ENCODE measurements around the gene CAB39. TPM values are rescaled to one million over a fixed set of nuclear protein-coding genes. Genes with fewer than 3 reads are reported as not detected.

The CAB39 gene
- total and polyA plus RNA-seq, 2 donors (not counting 3 experiments of a cell fraction or from before 2014, with no cell fraction given) = 25.7 to 53.7 TPM

GRCh38 chr2:230842473-230842872 is 129.8 kb downstream of the CAB39 start:
- Histone ChIP-seq H2AFZ (ENCODE audit: low read depth, low read length) (no peak overlapping the region), H3K9ac (replicated peaks; ENCODE audit: extremely low read depth, insufficient read depth, low read length) (no peak overlapping the region), H3K9me3 (replicated peaks; ENCODE audit: control insufficient read depth, insufficient read depth, low read length) (no peaks in the 10 kb centered on the region), H3K36me3 (ENCODE audit: control insufficient read depth in 2 of 2, extremely low read depth in 1 of 2, insufficient read depth in 2 of 2, low read length in 2 of 2) (no peaks in the 10 kb centered on the region), H3K27me3 (ENCODE audit: control insufficient read depth in 2 of 2, insufficient read depth in 2 of 2, low read length in 2 of 2) (peaks cover 3 to 5% of the 10 kb centered on the region in 2 experiments), H4K20me1 (replicated peaks; ENCODE audit: control insufficient read depth, extremely low read depth, insufficient read depth, low read length) (no peaks in the 10 kb centered on the region), H3K79me2 (ENCODE audit: control insufficient read depth, insufficient read depth, low read length) (no peaks in the 10 kb centered on the region), H3K9me1 (replicated peaks; ENCODE audit: control insufficient read depth, extremely low read depth, insufficient read depth, low read length) (no peaks in the 10 kb centered on the region), H3K4me2 (ENCODE audit: insufficient read depth, low read length) (no peak overlapping the region), H3K27ac (ENCODE audit: insufficient read depth, low read depth, low read length) (no peak overlapping the region), H3K4me1 (ENCODE audit: control insufficient read depth, extremely low read depth, insufficient read depth, low read length) (no peaks in the 10 kb centered on the region), H3K4me3 (replicated peaks in 1 of 3; ENCODE audit: insufficient read depth in 1 of 3, low read depth in 1 of 3, low read length in 3 of 3) (no peak overlapping the region)
- intact Hi-C loops (cut with micrococcal nuclease) = no loop called here
- FAIRE-seq (no peak), DNase-seq (ENCODE audit: low read depth, low spot score) (no peak)
- dilution Hi-C loops (cut with MboI; ENCODE audit: extremely low pct_ligation_motif_present, low sequenced_read_pairs) = no loop called here
- CTCF ChIA-PET = no interaction called here
- no TSS peak for BruUV-seq (replicated peaks)
- no peak for TF ChIP-seq CTCF (IDR thresholded peaks at IDR 0.05; ENCODE audit: extremely low read depth in 1 of 2, insufficient read depth in 1 of 2, low read depth in 1 of 2, low read length in 2 of 2)
- TF ChIP-seq MAX (IDR thresholded peaks at IDR 0.05; ENCODE audit: insufficient read depth, insufficient read length) = no peak
- no peak for TF ChIP-seq JUN (IDR thresholded peaks at IDR 0.05; ENCODE audit: borderline replicate concordance, insufficient read depth, insufficient read length, low read depth)
- no peak for TF ChIP-seq FOS (IDR thresholded peaks at IDR 0.05; ENCODE audit: borderline replicate concordance, insufficient read depth, low read length)
- TF ChIP-seq GATA2 (IDR thresholded peaks at IDR 0.05; ENCODE audit: insufficient read depth, insufficient read length, low read depth, low read length) = no peak
- TF ChIP-seq POLR2AphosphoS5 (IDR thresholded peaks at IDR 0.05; ENCODE audit: insufficient read depth, low read depth, low read length) = no peak
- TF ChIP-seq POLR2A (IDR thresholded peaks at IDR 0.05; ENCODE audit: low read depth, low read length) = no peak
- TF ChIP-seq MYC (IDR thresholded peaks at IDR 0.05; ENCODE audit: low read depth, low read length) = no peak
- no peak for TF ChIP-seq EZH2 (IDR thresholded peaks at IDR 0.05; ENCODE audit: borderline replicate concordance, low read depth, low read length, severe bottlenecking)
- POLR2A ChIA-PET = no interaction called here

All from endothelial cell of umbilical vein (primary cell).